RWPE2 (cell line): Measurements from ENCODE around the gene LRP1B.

Experiments used
- ATAC-seq: fragments of 200-7000 bp; cut with Tn5 transposase; 3 replicates; pipeline ENCODE4 v1.9.1; 2021; ENCODE audit warnings: low read depth
- DNase-seq: peaks from one replicate; pipeline ENCODE4 v3.0.0-alpha.2; 2020; ENCODE audit warnings: low spot score
- H3K27ac ChIP-seq: fragments of 450-650 bp; 2 replicates; pipeline ENCODE4 v1.5.1; 2017; ENCODE audit warnings: mild to moderate bottlenecking; ENCODE audit not compliant: poor library complexity, severe bottlenecking
- H3K27me3 ChIP-seq: fragments of 250-450 bp; sonication (Bioruptor Pico); 2 replicates; pipeline ENCODE4 v1.5.1; 2021; ENCODE audit warnings: mild to moderate bottlenecking, moderate library complexity; ENCODE audit not compliant: insufficient read depth, poor library complexity, severe bottlenecking
- H3K36me3 ChIP-seq: fragments of 250-450 bp; sonication (Bioruptor Pico); 2 replicates; pipeline ENCODE4 v1.5.1; 2020; ENCODE audit warnings: low read depth, mild to moderate bottlenecking, moderate library complexity
- H3K4me1 ChIP-seq: fragments of 250-450 bp; sonication (Bioruptor Pico); 2 replicates; pipeline ENCODE4 v1.5.1; 2021; ENCODE audit warnings: mild to moderate bottlenecking, moderate library complexity; ENCODE audit not compliant: insufficient read depth, poor library complexity, severe bottlenecking
- H3K4me3 ChIP-seq: fragments of 250-450 bp; sonication (Bioruptor Pico); 2 replicates; pipeline ENCODE4 v1.5.1; 2021; ENCODE audit warnings: mild to moderate bottlenecking, moderate library complexity; ENCODE audit not compliant: severe bottlenecking
- H3K9me3 ChIP-seq: fragments of 250-450 bp; sonication (Bioruptor Pico); 2 replicates; pipeline ENCODE4 v1.5.1; 2021; ENCODE audit warnings: mild to moderate bottlenecking, moderate library complexity; ENCODE audit not compliant: severe bottlenecking
- TF ChIP-seq, protein P1 (sequence below): fragments of 450-650 bp; IDR thresholded peaks from one replicate; pipeline ENCODE4 v1.5.1; 2017; ENCODE audit warnings: mild to moderate bottlenecking, moderate library complexity; ENCODE audit not compliant: poor library complexity, severe bottlenecking

LRP1B gene

DNA sequence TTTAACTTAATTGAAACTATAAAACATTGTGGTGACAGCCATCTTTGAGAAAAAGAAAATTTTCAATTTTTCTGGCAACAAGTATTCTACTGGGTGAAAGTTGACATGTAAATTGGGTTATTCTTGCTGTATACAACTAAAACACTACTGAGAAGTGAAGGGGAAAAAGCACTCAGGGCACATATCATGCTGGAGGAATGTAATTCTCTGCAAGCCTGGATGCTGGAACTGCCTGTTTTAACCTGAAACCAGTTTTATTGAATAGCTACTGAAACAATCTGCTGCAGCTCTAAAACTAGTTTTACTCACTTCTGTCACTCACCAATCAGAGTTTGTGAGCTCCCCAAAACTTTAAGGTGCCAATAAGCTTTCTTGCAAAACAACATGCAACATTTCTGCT lies 1136.0 kb downstream of the LRP1B start:
- Histone ChIP-seq H3K27me3 (no peaks in the 10 kb centered on the region), H3K4me3 (no peak overlapping the region), H3K9me3 (no peaks in the 10 kb centered on the region), H3K36me3 (no peaks in the 10 kb centered on the region), H3K27ac (no peak overlapping the region), H3K4me1 (no peaks in the 10 kb centered on the region)
- DNase-seq (no peak), ATAC-seq (no peak)
- TF ChIP-seq, protein P1, sequence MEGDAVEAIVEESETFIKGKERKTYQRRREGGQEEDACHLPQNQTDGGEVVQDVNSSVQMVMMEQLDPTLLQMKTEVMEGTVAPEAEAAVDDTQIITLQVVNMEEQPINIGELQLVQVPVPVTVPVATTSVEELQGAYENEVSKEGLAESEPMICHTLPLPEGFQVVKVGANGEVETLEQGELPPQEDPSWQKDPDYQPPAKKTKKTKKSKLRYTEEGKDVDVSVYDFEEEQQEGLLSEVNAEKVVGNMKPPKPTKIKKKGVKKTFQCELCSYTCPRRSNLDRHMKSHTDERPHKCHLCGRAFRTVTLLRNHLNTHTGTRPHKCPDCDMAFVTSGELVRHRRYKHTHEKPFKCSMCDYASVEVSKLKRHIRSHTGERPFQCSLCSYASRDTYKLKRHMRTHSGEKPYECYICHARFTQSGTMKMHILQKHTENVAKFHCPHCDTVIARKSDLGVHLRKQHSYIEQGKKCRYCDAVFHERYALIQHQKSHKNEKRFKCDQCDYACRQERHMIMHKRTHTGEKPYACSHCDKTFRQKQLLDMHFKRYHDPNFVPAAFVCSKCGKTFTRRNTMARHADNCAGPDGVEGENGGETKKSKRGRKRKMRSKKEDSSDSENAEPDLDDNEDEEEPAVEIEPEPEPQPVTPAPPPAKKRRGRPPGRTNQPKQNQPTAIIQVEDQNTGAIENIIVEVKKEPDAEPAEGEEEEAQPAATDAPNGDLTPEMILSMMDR: no peak

- Histone ChIP-seq H3K4me1 (no peaks in the 10 kb centered on the region), H3K4me3 (no peak overlapping the region), H3K36me3 (no peaks in the 10 kb centered on the region), H3K27me3 (no peaks in the 10 kb centered on the region), H3K27ac (no peak overlapping the region), H3K9me3 (no peaks in the 10 kb centered on the region)
- TF ChIP-seq, protein P1: no peak
- DNase-seq (no peak), ATAC-seq (peak; percentile 45; the same call in 1 of the 3 replicates)
Measured at GRCh38 chr2:140990416-140990815, 1140.4 kb downstream of the LRP1B start.

GRCh38 chr2:140988597-140988996 lies 1142.2 kb downstream of the LRP1B start:
- DNase-seq: no peak
- Histone ChIP-seq H3K27ac (no peak overlapping the region), H3K9me3 (no peaks in the 10 kb centered on the region), H3K36me3 (no peaks in the 10 kb centered on the region), H3K4me1 (no peaks in the 10 kb centered on the region), H3K27me3 (no peaks in the 10 kb centered on the region), H3K4me3 (no peak overlapping the region)
- no peak; the same call in 2 of the 3 replicates for ATAC-seq
- TF ChIP-seq, protein P1: no peak

DNA sequence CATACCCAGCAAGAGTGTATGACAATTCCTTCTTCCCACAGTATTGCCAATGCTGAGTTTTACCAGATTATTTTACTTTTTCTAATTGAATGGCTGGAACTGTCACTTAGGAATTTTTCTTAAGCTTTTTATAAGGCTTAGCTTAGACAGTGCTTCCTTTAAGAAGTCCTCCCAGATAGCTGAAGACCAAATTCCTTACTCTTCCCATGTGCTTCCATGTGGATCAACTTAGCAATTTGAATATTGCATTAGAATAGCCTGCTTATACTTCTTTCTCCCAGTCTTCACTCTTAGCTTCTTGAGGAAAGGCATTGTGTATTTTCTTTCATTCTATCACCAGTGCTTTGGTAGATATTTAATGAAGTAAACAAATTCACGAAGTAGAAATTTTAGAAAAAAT lies 1144.4 kb downstream of the LRP1B start:
- Histone ChIP-seq H3K27ac (no peak overlapping the region), H3K4me1 (no peaks in the 10 kb centered on the region), H3K27me3 (no peaks in the 10 kb centered on the region), H3K4me3 (no peak overlapping the region), H3K9me3 (no peaks in the 10 kb centered on the region), H3K36me3 (no peaks in the 10 kb centered on the region)
- TF ChIP-seq, protein P1: no peak
- ATAC-seq (no peak), DNase-seq (no peak)

GRCh38 chr2:140975237-140975636 lies 1155.6 kb downstream of the LRP1B start:
- ATAC-seq (peak; percentile 51; the same call in 1 of the 3 replicates), DNase-seq (no peak)

More at GRCh38 chr2:140975237-140975636, 1155.6 kb downstream of the LRP1B start:
- no peaks in the 10 kb centered on the region for H3K27me3 ChIP-seq
- H3K4me3 ChIP-seq: no peak overlapping the region
- no peaks in the 10 kb centered on the region for H3K4me1 ChIP-seq
- TF ChIP-seq, protein P1: no peak
- H3K9me3 ChIP-seq: no peaks in the 10 kb centered on the region
- no peaks in the 10 kb centered on the region for H3K36me3 ChIP-seq
- H3K27ac ChIP-seq: no peak overlapping the region
